GM18520 (cell line): ENCODE results near the gene EEPD1.

ENCODE experiments used
- ATAC-seq: cut with Tn5 transposase; IDR thresholded peaks from one replicate; pipeline ENCODE4 v1.9.1; 2021; ENCODE audit not compliant: unreplicated experiment

Gene EEPD1

DNA sequence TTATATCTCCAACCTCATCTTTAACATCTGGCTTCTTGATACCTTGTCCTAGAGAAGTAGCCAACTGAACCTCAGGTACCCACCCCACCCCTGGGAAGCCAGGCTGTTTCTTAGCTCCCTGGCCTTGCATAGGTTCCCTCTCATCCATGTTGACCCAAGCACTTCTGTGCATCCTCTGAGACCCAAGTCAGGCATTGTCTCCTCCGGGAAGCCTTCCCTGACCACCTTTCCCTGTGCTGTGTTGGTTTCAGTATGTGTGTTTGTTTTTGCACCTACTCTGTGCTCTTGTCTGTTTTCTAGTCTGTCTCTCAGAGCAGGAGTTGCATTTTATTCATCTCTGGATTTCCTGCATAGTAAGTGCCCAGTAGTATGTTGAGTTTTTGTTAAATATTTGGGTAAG lies 143.2 kb downstream of the EEPD1 start:
- no peak for ATAC-seq

- ATAC-seq, result no peak
These were observed 144.4 kb downstream of the EEPD1 start for GRCh38 chr7:36297364-36298009.

DNA sequence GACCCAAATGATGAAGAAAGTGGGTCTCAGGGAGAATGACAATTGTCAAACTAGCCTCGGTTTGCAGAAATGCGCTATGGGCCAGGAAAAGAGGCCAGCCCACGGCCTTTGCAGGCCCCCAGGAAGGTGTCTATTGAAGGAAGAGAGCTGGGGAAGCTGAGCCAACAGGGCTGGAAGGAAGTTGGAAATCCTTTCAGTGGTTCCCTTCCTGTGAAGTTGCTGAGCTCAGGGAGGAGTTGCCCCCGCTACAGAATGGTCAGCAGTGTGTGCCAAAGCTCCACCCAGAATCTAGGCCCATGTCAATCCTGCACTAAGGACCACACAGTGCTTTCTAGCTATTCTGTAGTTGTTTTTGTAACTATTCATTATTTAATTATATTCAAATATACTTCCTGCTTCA lies 145.1 kb downstream of the EEPD1 start:
- ATAC-seq, result no peak

DNA sequence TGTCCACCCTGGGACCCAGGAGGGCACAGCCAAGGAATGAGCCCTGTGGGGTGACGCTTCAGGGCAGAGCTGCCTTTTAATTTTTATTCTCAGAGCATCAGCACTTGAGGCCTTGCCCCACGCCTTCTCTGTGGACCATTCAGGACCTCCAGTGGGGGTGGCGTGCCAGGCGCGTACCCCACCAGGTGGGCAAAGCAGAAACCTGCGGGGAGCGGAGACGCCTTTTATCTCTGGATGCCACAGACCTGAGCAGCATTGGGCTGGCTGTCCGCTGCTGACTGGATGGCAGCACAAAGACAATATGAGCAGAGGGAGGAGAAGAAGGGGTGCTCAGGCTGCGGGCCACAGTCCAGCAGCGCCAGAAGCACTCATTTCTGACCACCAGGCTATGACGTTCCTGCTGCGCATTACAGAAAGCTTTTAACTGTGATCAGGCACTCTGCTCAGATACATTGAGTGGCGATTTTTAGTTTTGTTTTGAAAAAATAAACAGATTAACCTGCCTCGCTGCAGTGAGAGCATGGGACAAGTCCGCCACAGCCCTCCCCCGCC lies 146.2 kb downstream of the EEPD1 start:
- ATAC-seq, result no peak

DNA sequence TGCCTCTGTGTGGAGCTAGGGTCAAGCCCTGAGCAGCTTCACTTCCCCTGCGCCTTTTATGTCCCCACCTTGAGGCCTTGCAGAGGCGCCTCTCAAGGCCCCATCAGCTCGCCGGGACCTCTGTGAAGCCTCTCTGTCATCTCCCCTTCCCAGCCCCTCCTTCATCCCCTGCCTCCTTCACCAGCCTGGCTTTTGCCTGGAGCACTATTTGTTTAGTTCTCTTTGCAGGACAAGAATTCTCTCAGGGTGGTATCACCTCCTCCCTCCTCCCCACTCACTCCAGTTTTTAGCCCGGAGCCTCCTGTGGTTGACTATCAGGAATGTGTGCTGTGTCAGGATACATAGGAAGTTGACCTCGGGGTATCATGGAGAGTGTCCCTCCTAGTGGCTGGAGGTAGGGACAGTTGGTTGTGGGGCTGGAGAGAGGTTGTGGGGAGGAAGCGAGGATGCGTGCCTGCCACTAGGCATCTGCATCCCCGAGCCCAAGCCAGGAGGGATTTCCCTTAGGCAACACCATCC lies 146.8 kb downstream of the EEPD1 start:
- ATAC-seq, result no peak

- no peak for ATAC-seq
These were observed 147.8 kb downstream of the EEPD1 start for GRCh38 chr7:36300696-36301350.

- ATAC-seq, result no peak
These were observed 149.1 kb downstream of the EEPD1 start for GRCh38 chr7:36301914-36302771.

DNA sequence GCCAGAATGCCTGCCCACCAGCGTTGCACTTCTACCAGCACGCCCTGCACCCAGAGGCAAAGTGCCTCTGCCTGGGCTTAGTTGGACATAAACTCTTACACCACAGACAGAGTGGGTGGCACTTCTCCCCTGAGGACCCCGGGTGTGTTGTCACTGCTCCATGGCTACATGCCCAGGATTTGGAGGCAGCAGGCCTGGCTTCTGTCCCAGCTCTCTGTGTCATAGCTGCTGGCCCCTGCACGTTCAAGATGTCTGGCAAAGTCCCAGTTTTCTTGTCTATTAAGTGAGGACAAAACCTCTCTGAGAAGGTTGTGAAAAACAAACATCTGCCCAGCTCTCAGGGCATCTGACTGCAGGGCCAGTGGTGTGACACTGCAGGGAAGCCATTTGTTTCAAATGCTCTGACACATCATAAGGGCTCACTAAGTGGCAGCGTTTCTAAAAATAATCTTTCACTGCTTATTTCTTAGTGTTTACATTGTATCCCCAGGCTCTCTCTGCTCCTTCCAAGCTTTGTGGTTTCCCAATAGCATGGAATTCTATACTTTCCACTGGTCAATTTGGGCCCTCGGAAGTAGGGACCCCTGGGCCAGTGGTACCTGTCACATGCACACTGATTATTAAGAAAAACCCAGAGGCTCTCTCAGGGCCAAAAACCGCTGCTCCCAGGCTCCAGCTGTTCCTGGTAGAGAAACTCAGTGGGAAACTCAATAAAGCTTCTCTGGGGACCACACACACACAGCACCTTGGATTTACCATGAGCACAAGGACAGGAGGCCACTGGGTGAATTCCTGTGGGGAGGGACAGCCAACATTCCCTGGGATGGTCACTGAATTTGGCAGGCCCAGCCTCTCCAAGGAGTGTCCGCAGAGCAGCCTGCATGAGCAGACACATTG lies 150.4 kb downstream of the EEPD1 start:
- ATAC-seq, result no peak

DNA sequence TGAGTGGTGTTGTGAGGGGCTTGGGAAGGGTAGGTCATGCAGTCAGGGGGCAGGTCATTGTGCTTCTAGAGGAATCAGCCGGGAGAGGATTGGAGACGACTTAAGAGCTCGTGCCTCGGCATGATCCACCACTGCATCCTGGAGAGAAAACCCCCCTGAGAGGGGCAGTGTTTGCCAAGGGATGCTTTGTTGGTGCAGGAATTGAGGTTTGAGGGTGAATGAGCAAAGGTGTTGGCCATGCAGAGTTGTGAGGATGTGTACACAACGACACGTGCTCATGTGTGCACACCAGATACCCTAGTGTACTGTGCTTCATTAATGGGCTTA lies 151.0 kb downstream of the EEPD1 start:
- no peak for ATAC-seq

GRCh38 chr7:36305226-36305625 lies 152.2 kb downstream of the EEPD1 start:
- ATAC-seq, result no peak

DNA sequence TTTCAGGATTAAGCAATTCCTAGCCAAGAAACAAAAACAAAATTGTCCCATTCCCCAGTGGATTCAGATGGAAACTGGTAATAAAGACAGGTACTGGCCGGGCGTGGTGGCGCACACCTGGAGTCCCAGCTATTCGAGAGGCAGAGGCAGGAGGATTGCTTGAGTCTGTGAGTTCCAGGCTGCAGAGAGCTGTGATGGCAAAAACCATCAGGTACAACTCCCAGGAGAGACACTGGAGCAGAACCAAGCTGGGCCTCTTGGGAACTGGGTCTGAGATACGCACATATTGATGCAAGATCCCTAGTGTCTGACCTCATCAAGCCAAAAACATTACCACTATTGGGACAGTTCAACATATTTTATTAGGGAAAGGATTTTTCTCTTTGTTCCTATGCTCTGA lies 152.6 kb downstream of the EEPD1 start:
- ATAC-seq, result no peak

GRCh38 chr7:36306222-36306621 lies 153.2 kb downstream of the EEPD1 start:
- ATAC-seq, result no peak

DNA sequence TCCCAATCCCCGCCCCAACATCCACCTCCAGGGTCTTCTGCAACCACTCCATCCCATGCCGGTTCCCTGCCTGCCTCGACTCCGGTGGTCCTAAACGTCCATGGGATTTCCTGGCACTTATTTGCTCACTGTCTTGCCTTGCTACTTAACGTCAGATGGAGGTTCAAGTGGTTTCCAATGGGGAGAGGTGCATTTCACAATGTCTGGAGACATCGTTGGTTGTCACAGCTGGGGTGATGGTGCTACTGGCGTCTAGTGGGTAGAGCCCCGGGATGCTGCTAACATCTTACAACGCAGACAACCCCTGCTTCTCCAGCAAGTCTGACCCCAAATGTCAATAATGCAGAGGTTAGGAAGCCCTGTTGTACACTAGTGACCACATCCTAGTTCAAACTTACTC lies 153.7 kb downstream of the EEPD1 start:
- ATAC-seq, result no peak

- ATAC-seq, result no peak
These were observed 155.0 kb downstream of the EEPD1 start for GRCh38 chr7:36308031-36308430.

DNA sequence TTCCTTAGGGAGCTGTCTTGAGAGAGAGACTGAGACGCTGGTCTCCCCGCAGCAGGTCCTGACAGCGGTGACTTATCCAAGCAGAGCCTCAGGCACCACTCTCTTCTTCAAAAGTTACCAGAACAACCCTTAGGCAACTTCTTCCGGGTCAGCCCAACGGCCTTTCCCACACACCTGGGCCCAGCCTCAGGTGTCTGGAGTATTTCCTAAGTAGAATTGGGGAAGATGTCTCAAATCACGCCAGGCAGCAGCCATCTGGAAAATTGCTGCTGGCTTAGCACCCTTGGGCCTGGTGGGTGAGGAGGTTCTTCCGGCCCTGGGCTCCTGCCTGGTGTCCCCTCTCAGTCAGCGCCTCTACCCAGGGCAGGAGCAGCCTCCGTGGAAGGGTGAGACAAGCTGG lies 156.2 kb downstream of the EEPD1 start:
- no peak for ATAC-seq

DNA sequence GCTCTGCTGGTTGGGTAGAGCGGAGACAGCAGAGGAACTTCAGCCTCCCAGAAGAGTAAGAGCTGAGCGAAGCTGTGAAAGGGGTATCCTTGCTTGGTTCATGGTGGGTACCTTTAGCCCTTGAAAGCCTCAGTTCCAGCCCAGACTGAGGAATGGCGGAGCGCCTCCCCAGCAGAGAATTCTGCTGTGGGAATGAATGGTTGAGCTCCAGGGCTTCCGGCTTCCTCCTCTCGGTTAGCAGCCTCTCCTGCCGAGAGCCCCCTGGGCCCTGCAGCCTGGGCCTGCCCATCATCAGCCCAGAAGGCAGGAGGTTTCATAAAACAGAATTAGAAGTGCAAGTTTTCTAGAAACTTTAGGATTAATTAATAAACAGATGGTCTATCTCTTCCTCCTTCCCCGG lies 156.7 kb downstream of the EEPD1 start:
- ATAC-seq, result no peak

- ATAC-seq, result no peak
These were observed 157.8 kb downstream of the EEPD1 start for GRCh38 chr7:36310897-36311296.

GRCh38 chr7:36311539-36311938 lies 158.5 kb downstream of the EEPD1 start:
- ATAC-seq, result no peak

DNA sequence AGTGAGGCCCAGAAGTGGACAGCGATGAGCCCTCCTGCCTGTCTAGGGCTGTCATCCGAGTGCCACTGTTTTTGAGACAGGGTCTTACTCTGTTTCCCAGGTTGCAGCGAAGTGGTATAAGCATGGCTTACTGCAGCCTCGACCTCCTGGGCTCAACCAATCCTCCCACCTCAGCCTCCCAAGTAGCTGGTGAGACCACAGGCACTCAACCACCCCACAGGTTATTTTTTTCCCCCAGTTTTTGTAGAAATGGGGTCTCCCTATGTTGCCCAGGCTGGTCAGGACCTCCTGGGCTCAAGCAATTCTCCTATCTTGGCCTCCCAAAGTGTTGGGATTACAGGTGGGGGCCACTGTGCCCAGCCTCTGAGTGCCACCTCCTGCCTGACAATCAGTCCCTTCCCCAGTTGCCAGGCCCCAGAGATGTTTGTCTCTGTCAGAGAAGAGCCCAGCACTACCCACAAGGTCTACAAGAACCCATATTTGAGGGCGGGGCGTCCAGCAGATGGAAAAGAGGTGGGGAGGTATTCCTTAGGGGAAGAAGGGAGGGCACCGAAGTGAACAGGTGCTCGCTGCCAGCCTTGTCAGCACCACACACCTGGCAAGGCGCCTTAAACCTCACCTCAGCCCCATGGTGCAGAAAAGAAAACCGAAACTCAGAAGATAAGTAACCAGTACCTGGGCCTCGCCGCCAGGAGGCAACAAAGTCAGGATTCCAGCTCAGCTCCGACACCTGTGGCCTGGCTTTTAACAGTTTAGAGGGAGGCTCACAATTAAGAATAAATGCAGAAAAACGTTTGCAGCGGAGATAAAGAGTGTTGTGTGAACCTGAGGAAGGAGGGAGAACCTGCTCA lies 159.2 kb downstream of the EEPD1 start:
- ATAC-seq, result no peak

DNA sequence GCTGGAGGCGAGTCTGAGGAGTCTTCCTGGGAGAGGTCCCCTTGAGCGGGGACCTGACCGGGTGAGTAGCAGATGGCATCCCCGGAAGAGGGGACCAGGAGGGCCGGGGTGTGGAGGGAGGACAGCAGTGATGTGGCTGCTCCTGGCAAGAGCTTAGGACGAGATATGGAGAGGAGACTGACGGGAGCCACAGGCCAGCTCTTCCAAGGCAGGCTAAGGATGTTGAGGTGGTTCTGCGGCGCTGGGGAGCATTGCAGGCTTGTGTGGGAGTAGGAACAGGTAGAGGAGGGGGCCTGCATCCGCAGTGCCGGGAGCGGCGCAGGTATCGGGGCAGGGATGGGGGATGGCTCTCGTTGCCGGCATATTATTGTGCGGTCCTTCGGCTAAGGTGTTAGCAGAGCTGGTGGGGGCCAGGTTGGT lies 159.9 kb downstream of the EEPD1 start:
- no peak for ATAC-seq
